OCI-LY7 (cell line): ENCODE data around the gene BARX1.

ENCODE experiments used
- CTCF ChIP-seq: fragments of 200-600 bp; sonication (generic); conservative IDR thresholded peaks from 2 replicates; pipeline ENCODE4 v1.5.1; 2014; ENCODE audit warnings: mild to moderate bottlenecking, antibody characterized with exemption, low read length, moderate library complexity, mixed read lengths
- EZH2phosphoT487 ChIP-seq: fragments of 200-600 bp; sonication (generic); IDR thresholded peaks from 2 replicates; pipeline ENCODE4 v1.6.1; 2018; ENCODE audit warnings: low read depth, borderline replicate concordance, mild to moderate bottlenecking, mixed run types, antibody characterized with exemption, low read length, moderate library complexity, mixed read lengths

DNA sequence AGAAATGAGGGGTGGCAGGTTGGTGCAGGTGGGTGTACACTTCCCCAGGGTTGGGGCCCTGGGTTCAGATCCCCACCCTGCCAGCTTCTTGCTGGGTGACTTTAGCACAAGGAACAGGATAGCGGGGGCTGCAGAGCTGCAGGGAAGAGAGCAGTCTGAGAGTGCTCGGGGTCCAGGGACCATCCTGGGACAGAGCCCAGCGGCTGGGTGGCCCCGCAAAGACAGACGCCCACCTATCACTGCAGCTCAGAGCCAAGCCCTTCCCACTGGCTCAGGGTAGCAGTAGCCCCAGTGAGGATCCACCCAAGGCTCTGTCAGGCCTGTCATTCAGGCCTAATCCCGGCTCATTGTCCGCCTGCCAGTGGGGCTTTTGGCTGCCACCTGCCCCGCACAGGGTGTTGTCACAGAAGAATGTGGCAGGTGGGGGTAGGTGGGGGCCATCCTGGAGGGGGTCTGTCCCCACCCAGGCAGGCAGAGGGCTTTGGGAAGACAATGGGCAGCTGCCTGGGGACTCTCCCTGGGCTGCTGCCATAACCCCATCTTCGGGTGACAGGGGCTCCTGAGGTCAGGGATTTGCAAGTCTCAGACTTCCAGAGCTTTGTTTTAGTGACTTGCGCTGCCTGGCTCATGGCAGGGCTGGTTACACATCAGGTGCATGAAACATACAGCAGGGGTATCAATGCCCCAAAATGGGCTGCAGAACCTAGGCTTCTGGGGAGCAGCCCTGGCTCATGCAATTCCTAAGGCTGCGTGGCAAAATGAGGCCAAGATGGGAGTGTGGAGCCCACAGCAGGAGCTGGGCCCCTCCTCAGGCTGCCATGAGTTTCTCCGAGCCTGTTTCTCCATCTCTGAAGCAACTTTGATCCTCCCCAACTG lies 52.1 kb downstream of the BARX1 start:
- TF ChIP-seq CTCF (no peak), EZH2phosphoT487 (no peak)
